HG02885 (cell line): ENCODE measurements around the gene GALNT17.

ENCODE experiments used
- ATAC-seq: cut with Tn5 transposase; IDR thresholded peaks from one replicate; pipeline ENCODE4 v1.9.1; 2021; ENCODE audit warnings: mild to moderate bottlenecking; ENCODE audit not compliant: unreplicated experiment, poor library complexity

The GALNT17 gene

GRCh38 chr7:71649812-71650211, 517.9 kb downstream of the GALNT17 start:
- ATAC-seq: no peak

- ATAC-seq: no peak
These were observed 518.9 kb downstream of the GALNT17 start for GRCh38 chr7:71650653-71651337.

- ATAC-seq: no peak
These were observed 520.6 kb downstream of the GALNT17 start for GRCh38 chr7:71652510-71652909.

- no peak for ATAC-seq
These were observed 525.4 kb downstream of the GALNT17 start for GRCh38 chr7:71657386-71657785.

- no peak for ATAC-seq
These were observed 527.7 kb downstream of the GALNT17 start for GRCh38 chr7:71659622-71660021.

GRCh38 chr7:71661671-71662224, 529.8 kb downstream of the GALNT17 start:
- ATAC-seq: no peak

- no peak for ATAC-seq
These were observed 533.8 kb downstream of the GALNT17 start for GRCh38 chr7:71665716-71666115.

- ATAC-seq: no peak
These were observed 536.6 kb downstream of the GALNT17 start for GRCh38 chr7:71668572-71668971.

- ATAC-seq: no peak
These were observed 547.5 kb downstream of the GALNT17 start for GRCh38 chr7:71679480-71679879.

- ATAC-seq: no peak
These were observed 550.2 kb downstream of the GALNT17 start for GRCh38 chr7:71682181-71682580.

GRCh38 chr7:71682841-71683781, 551.2 kb downstream of the GALNT17 start:
- ATAC-seq: no peak

GRCh38 chr7:71687286-71687685, 555.3 kb downstream of the GALNT17 start:
- no peak for ATAC-seq

- ATAC-seq: no peak
These were observed 556.1 kb downstream of the GALNT17 start for GRCh38 chr7:71687831-71688599.

GRCh38 chr7:71691538-71691937, 559.6 kb downstream of the GALNT17 start:
- no peak for ATAC-seq

- no peak for ATAC-seq
These were observed 562.7 kb downstream of the GALNT17 start for GRCh38 chr7:71694665-71695064.

- ATAC-seq: no peak
These were observed 563.2 kb downstream of the GALNT17 start for GRCh38 chr7:71695186-71695585.

GRCh38 chr7:71696511-71696910, 564.6 kb downstream of the GALNT17 start:
- ATAC-seq: no peak

GRCh38 chr7:71697400-71697799, 565.5 kb downstream of the GALNT17 start:
- no peak for ATAC-seq

- no peak for ATAC-seq
These were observed 573.3 kb downstream of the GALNT17 start for GRCh38 chr7:71705217-71705616.

- ATAC-seq: no peak
These were observed 574.1 kb downstream of the GALNT17 start for GRCh38 chr7:71705901-71706596.
